IMR-90 (cell line): ENCODE data around the gene B4GALNT1. TPM values are rescaled to one million over a fixed set of nuclear protein-coding genes. Genes with fewer than 3 reads are reported as not detected.

ENCODE experiments used
- ATAC-seq: fragments of 200-7000 bp; cut with Tn5 transposase; 2 replicates; pipeline ENCODE4 v1.9.1; 2020; ENCODE audit warnings: low read depth, mild to moderate bottlenecking, moderate library complexity
- BruUV-seq: library from RNA; stranded (reverse); fragments of 400-500 nt; replicated peaks from 2 replicates; lab custom pipeline; 2021; lab: Mats Ljungman, UMichigan
- CTCF ChIA-PET: fragments of 300-600 bp; formaldehyde crosslinking; extraction: SDS; loops from one replicate; lab custom pipeline; 2021; ENCODE audit warnings: antibody characterized with exemption; lab: Yijun Ruan, JAX
- POLR2A ChIA-PET: fragments of 300-600 bp; sonication (Branson Sonifier 250); formaldehyde crosslinking; loops from one replicate; lab custom pipeline; 2022; ENCODE audit warnings: antibody characterized with exemption; ENCODE audit not compliant: unreplicated experiment; lab: Charles Lee
- DNase-seq: peaks from one replicate; pipeline ENCODE4 v3.0.0; 2013
- H2AFZ ChIP-seq: replicated peaks from 2 replicates; pipeline ENCODE3; 2013; ENCODE audit warnings: low read length, mild to moderate bottlenecking; ENCODE audit not compliant: poor library complexity
- H2AK5ac ChIP-seq: 2 replicates; pipeline ENCODE4 v1.6.1; 2013; ENCODE audit warnings: low read depth, low read length, inconsistent platforms
- H2AK9ac ChIP-seq: replicated peaks from 2 replicates; pipeline ENCODE3; 2013; ENCODE audit warnings: mild to moderate bottlenecking, low read depth, low read length, moderate library complexity; ENCODE audit not compliant: poor library complexity
- H2BK120ac ChIP-seq: 2 replicates; pipeline ENCODE4 v1.6.1; 2013; ENCODE audit warnings: low read depth, low read length, inconsistent platforms
- H2BK15ac ChIP-seq: 3 replicates; pipeline ENCODE4 v1.6.1; 2013; ENCODE audit warnings: low read depth, low read length, inconsistent platforms
- H2BK20ac ChIP-seq: 2 replicates; pipeline ENCODE4 v1.6.1; 2013; ENCODE audit warnings: low read depth, mild to moderate bottlenecking, inconsistent platforms, low read length, moderate library complexity
- H2BK5ac ChIP-seq: 2 replicates; pipeline ENCODE4 v1.6.1; 2013; ENCODE audit warnings: mild to moderate bottlenecking, low read depth, low read length, inconsistent platforms; ENCODE audit not compliant: poor library complexity, severe bottlenecking
- H3K14ac ChIP-seq: replicated peaks from 2 replicates; pipeline ENCODE4 v1.6.1; 2013; ENCODE audit warnings: low read depth, low read length, inconsistent platforms
- H3K18ac ChIP-seq: 2 replicates; pipeline ENCODE4 v1.6.1; 2013; ENCODE audit warnings: low read depth, low read length, control low read depth
- H3K23ac ChIP-seq: 2 replicates; pipeline ENCODE4 v1.6.1; 2013; ENCODE audit warnings: low read depth, low read length, inconsistent platforms
- H3K27ac ChIP-seq: 2 replicates; pipeline ENCODE4 v1.5.1; 2013; ENCODE audit warnings: mild to moderate bottlenecking, control low read depth, low read length; ENCODE audit not compliant: insufficient read depth
- H3K27me3 ChIP-seq: 2 replicates; pipeline ENCODE4 v1.6.1; 2013; ENCODE audit warnings: low read length; ENCODE audit not compliant: control insufficient read depth, insufficient read depth
- H3K36me3 ChIP-seq: 2 replicates; pipeline ENCODE4 v1.6.1; 2013; ENCODE audit warnings: low read length, mixed read lengths; ENCODE audit not compliant: control insufficient read depth, insufficient read depth
- H3K4ac ChIP-seq: 2 replicates; pipeline ENCODE4 v1.6.1; 2013; ENCODE audit warnings: low read depth, low read length, inconsistent platforms
- H3K4me1 ChIP-seq: 2 replicates; pipeline ENCODE4 v1.6.1; 2013; ENCODE audit warnings: low read length, mixed read lengths; ENCODE audit not compliant: control insufficient read depth, insufficient read depth
- H3K4me2 ChIP-seq: 2 replicates; pipeline ENCODE4 v1.6.1; 2013; ENCODE audit warnings: low read depth, mild to moderate bottlenecking, control low read depth, low read length, moderate library complexity
- H3K4me3 ChIP-seq: 2 replicates; pipeline ENCODE4 v1.5.1; 2013; ENCODE audit warnings: low read depth, mild to moderate bottlenecking, control low read depth, low read length, moderate library complexity; ENCODE audit not compliant: insufficient read depth
- H3K56ac ChIP-seq: 2 replicates; pipeline ENCODE4 v1.6.1; 2013; ENCODE audit warnings: low read length, inconsistent platforms; ENCODE audit not compliant: insufficient read depth; ENCODE audit errors: extremely low read depth
- H3K79me1 ChIP-seq, 2 experiments: 2 replicates each; pipeline ENCODE4 v1.6.1; 2013; ENCODE audit warnings: low read length in 2 of 2, inconsistent platforms in 1 of 2, low read depth in 1 of 2
- H3K9ac ChIP-seq: 2 replicates; pipeline ENCODE4 v1.6.1; 2013; ENCODE audit warnings: low read depth, low read length, control low read depth
- H3K9me1 ChIP-seq: 2 replicates; pipeline ENCODE4 v1.6.1; 2013; ENCODE audit warnings: low read length, inconsistent platforms; ENCODE audit not compliant: insufficient read depth
- H3K9me3 ChIP-seq: 2 replicates; pipeline ENCODE4 v1.6.1; 2013; ENCODE audit warnings: low read length; ENCODE audit not compliant: control insufficient read depth, insufficient read depth
- H4K20me1 ChIP-seq: 2 replicates; pipeline ENCODE4 v1.6.1; 2013; ENCODE audit warnings: low read length, inconsistent platforms; ENCODE audit not compliant: insufficient read depth
- H4K5ac ChIP-seq: 2 replicates; pipeline ENCODE4 v1.6.1; 2013; ENCODE audit warnings: mild to moderate bottlenecking, low read depth, low read length, control low read depth
- H4K8ac ChIP-seq, 2 experiments: 2 replicates each; pipeline ENCODE4 v1.6.1; 2013; ENCODE audit warnings: low read depth in 2 of 2, low read length in 2 of 2, control low read depth in 1 of 2, inconsistent platforms in 1 of 2
- H4K91ac ChIP-seq: 2 replicates; pipeline ENCODE4 v1.6.1; 2013; ENCODE audit warnings: low read depth, low read length, inconsistent platforms; ENCODE audit not compliant: insufficient read depth
- CHD1 ChIP-seq: IDR thresholded peaks from 2 replicates; pipeline ENCODE4 v1.6.1; 2012; ENCODE audit warnings: low read depth, low read length, improper control_type of control experiment
- RAD21 ChIP-seq: IDR thresholded peaks from 2 replicates; pipeline ENCODE4 v1.6.1; 2012; ENCODE audit warnings: low read length, improper control_type of control experiment
- RCOR1 ChIP-seq: IDR thresholded peaks from 2 replicates; pipeline ENCODE4 v1.6.1; 2012; ENCODE audit warnings: mild to moderate bottlenecking, low read length, improper control_type of control experiment; ENCODE audit not compliant: insufficient replicate concordance
- USF2 ChIP-seq: fragments of 150-350 bp; IDR thresholded peaks from 2 replicates; pipeline ENCODE4 v1.6.1; 2017; ENCODE audit warnings: mild to moderate bottlenecking, antibody characterized with exemption, low read length, low read depth
- WGBS, 2 experiments: methylation state at CpG; one replicate each; pipeline versions ENCODE4 v1.1.5 to v1.1.7; 2013; ENCODE audit warnings: missing lambda C conversion rate in 2 of 2; ENCODE audit not compliant: insufficient read length in 1 of 2; ENCODE audit errors: extremely low coverage in 2 of 2; 5-methylcytosine and 5-hydroxymethylcytosine counted together
- dilution Hi-C: fragments of 300-500 bp; cut with HindIII; formaldehyde crosslinking; loops from one replicate; pipeline ENCODE4 v1.14.3; 2018; ENCODE audit warnings: low sequenced_read_pairs; ENCODE audit not compliant: unreplicated experiment
- in situ Hi-C: fragments of 300-500 bp; cut with MboI; formaldehyde crosslinking; loops from 3 replicates; pipeline ENCODE4 v1.14.3; 2019; ENCODE audit warnings: low sequenced_read_pairs, inconsistent platforms, mixed read lengths
- intact Hi-C: fragments of 100-400 bp; cut with micrococcal nuclease; formaldehyde crosslinking; loops from 2 replicates; pipeline ENCODE4 v1.10.0; 2022
- polyA plus RNA-seq, 3 experiments: library from polyadenylated mRNA; depleted of rRNA; stranded (reverse); fragments of >200 nt; gene quantifications; 2 replicates each; pipeline ENCODE4 v1.2.3, GENCODE V29; 2012; ENCODE audit warnings: low replicate concordance in 1 of 3
- total RNA-seq: library from RNA; depleted of rRNA; stranded (reverse); fragments of >200 nt; gene quantifications from 2 replicates; pipeline ENCODE4 v1.2.3, GENCODE V29; 2012

Gene B4GALNT1
- total and polyA plus RNA-seq, 2 of the 4 experiments (the other 2 are of a cell fraction), result 0.18 to 0.62 TPM

- POLR2A ChIA-PET, result no interaction called here
- CTCF ChIA-PET, result no interaction called here
These were observed 22.7 kb upstream of the B4GALNT1 start for GRCh38 chr12:57655541-57656240.

More at GRCh38 chr12:57655541-57656240, 22.7 kb upstream of the B4GALNT1 start:
- Histone ChIP-seq H3K4me3 (no peak overlapping the region), H2BK20ac (no peak overlapping the region), H2BK5ac (no peak overlapping the region), H3K9me3 (0 out of 2 replicates have a peak, but pooled peaks cover 4% of the 10 kb centered on the region), H2AFZ (no peak overlapping the region), H3K14ac (no peak overlapping the region), H4K8ac (no peak overlapping the region), H3K4me1 (no peaks in the 10 kb centered on the region), H3K27ac (no peak overlapping the region), H3K4me2 (no peak overlapping the region), H2AK5ac (no peak overlapping the region), H3K36me3 (no peaks in the 10 kb centered on the region), H2BK15ac (no peak overlapping the region), H3K9me1 (no peaks in the 10 kb centered on the region), H3K27me3 (peaks cover 5% of the 10 kb centered on the region; the same call in 1 of the 2 replicates), H3K4ac (no peak overlapping the region), H3K79me1 (no peaks in the 10 kb centered on the region), H4K91ac (no peak overlapping the region), H4K5ac (no peak overlapping the region), H4K20me1 (no peaks in the 10 kb centered on the region), H2BK120ac (no peak overlapping the region), H3K9ac (no peak overlapping the region), H3K56ac (no peak overlapping the region), H3K18ac (no peak overlapping the region), H3K23ac (no peak overlapping the region), H2AK9ac (no peak overlapping the region)
- no peak for TF ChIP-seq USF2
- TF ChIP-seq RAD21, result no peak
- TF ChIP-seq RCOR1, result no peak
- no peak for TF ChIP-seq CHD1
- intact Hi-C loops (no loop called here), dilution Hi-C loops (loop anchor here (25.0 kb wide), 1 partner anchor 93 kb away; the partner anchor contains the start of gene KIF5A), in situ Hi-C loops (no loop called here)
- BruUV-seq, result no TSS peak
- WGBS, 2 experiments, result 80% methylated on average over 5 of the region's 23 CpGs; no CpG with 5 or more reads in 1 of the 2 experiments
- no peak for DNase-seq
- ATAC-seq, result no peak
